Measurements from ENCODE around the gene WWOX. TPM values are rescaled to one million over a fixed set of nuclear protein-coding genes. Genes with fewer than 3 reads are reported as not detected.

Gene WWOX
- total and polyA plus RNA-seq, 2 of the 8 experiments (the other 6 are each of a cell fraction or from before 2014, with no cell fraction given) = 5.4 to 16.7 TPM

- H2AFZ ChIP-seq (ENCODE audit: low read length) = no peak overlapping the region
- H4K5ac ChIP-seq (ENCODE audit: insufficient read length, low read depth, low read length) = no peak overlapping the region
- H3K23ac ChIP-seq (ENCODE audit: insufficient read length) = no peak overlapping the region
- no peak overlapping the region for H2BK5ac ChIP-seq (ENCODE audit: low read depth, low read length)
- no peak overlapping the region for H2BK20ac ChIP-seq (ENCODE audit: low read length)
- H3K4me2 ChIP-seq (ENCODE audit: insufficient read depth in 1 of 2, low read depth in 2 of 2, low read length in 2 of 2) = no peak overlapping the region
- no peak overlapping the region for H3K4ac ChIP-seq (replicated peaks; ENCODE audit: insufficient read length, low read depth, low read length)
- no peak overlapping the region for H4K91ac ChIP-seq (replicated peaks; ENCODE audit: insufficient read length, low read length)
- no peak for DNase-seq (ENCODE audit: low read depth in 1 of 2, low spot score in 2 of 2)
- no peak overlapping the region for H3K9ac ChIP-seq (replicated peaks in 1 of 4; ENCODE audit: extremely low read depth in 1 of 4, low read depth in 3 of 4, low read length in 3 of 4)
- TF ChIP-seq ATF2 (IDR thresholded peaks at IDR 0.05; ENCODE audit: low read length) = no peak
- TF ChIP-seq HDAC6 (IDR thresholded peaks at IDR 0.05; ENCODE audit: low read depth, low read length) = no peak
- TF ChIP-seq BCL11A (IDR thresholded peaks at IDR 0.05; ENCODE audit: low read depth in 2 of 2, low read length in 2 of 2) = no peak
- no peak for TF ChIP-seq ATF3 (IDR thresholded peaks at IDR 0.05; ENCODE audit: insufficient read depth, low read depth, low read length)
- no peak for TF ChIP-seq SIN3A (conservative IDR thresholded peaks at IDR 0.05 in 1 of 2, IDR thresholded peaks at IDR 0.05 in 1 of 2; ENCODE audit: low read depth in 1 of 2, low read length in 2 of 2)
- no peak for FAIRE-seq
- 81% methylated on average over 7 of the region's 7 CpGs; no CpG with 5 or more reads in 1 of the 2 experiments for WGBS, 2 experiments (ENCODE audit: extremely low coverage in 1 of 2, insufficient coverage in 1 of 2, insufficient read length in 1 of 2, insufficient replicate concordance in 2 of 2, low coverage in 1 of 2, low lambda C conversion rate in 2 of 2, missing lambda C conversion rate in 1 of 2)
- H2AK5ac ChIP-seq (ENCODE audit: low read depth, low read length) = no peak overlapping the region
- ChIA-PET POLR2A (ENCODE audit: partially characterized antibody) (no interaction called here), CTCF (ENCODE audit: partially characterized antibody) (interaction anchor here (0.9 to 2.0 kb wide), 5 partner anchors 9 to 247 kb away, joined by 3 to 11 read pairs (median 4); no protein-coding TSS in a partner anchor)
- no peak overlapping the region for H3K56ac ChIP-seq (replicated peaks; ENCODE audit: insufficient read length, low read depth, low read length)
- no peak overlapping the region for H3K4me3 ChIP-seq (ENCODE audit: extremely low read depth in 1 of 4, insufficient read depth in 2 of 4, low read depth in 3 of 4, low read length in 4 of 4)
- H3K18ac ChIP-seq (ENCODE audit: extremely low read depth, low read length) = no peak overlapping the region
- H2BK12ac ChIP-seq (ENCODE audit: low read depth, low read length) = no peak overlapping the region
- no peak overlapping the region for H2BK120ac ChIP-seq (replicated peaks; ENCODE audit: low read depth, low read length)
- no peaks in the 10 kb centered on the region for H3K79me1 ChIP-seq (ENCODE audit: low read depth, low read length)
- H3K4me1 ChIP-seq (replicated peaks in 1 of 4; ENCODE audit: control insufficient read depth in 3 of 4, insufficient read depth in 4 of 4, low read length in 3 of 4) = no peaks in the 10 kb centered on the region
- no peaks in the 10 kb centered on the region for H3K79me2 ChIP-seq (ENCODE audit: control insufficient read depth in 1 of 2, insufficient read depth in 2 of 2, low read length in 2 of 2)
- no peak overlapping the region; the same call in 1 of the 2 replicates for H4K8ac ChIP-seq (ENCODE audit: extremely low read depth, insufficient read depth, low read length)
- H4K20me1 ChIP-seq (replicated peaks in 1 of 2; ENCODE audit: control insufficient read depth in 1 of 2, insufficient read depth in 2 of 2, low read length in 2 of 2) = no peaks in the 10 kb centered on the region
- H3K27me3 ChIP-seq (replicated peaks in 1 of 4; ENCODE audit: control insufficient read depth in 3 of 4, extremely low read depth in 1 of 4, insufficient read depth in 3 of 4, low read length in 3 of 4) = no peaks in the 10 kb centered on the region; a peak in 1 of 7 replicates
- H3K27ac ChIP-seq (ENCODE audit: low read depth, low read length) = no peak overlapping the region
- no peak overlapping the region for H2BK15ac ChIP-seq (ENCODE audit: low read length)
- H3K36me3 ChIP-seq (ENCODE audit: control insufficient read depth in 2 of 4, insufficient read depth in 4 of 4, low read length in 3 of 4) = no peaks in the 10 kb centered on the region
- H3K14ac ChIP-seq (ENCODE audit: insufficient read length) = no peak overlapping the region
- H3K9me3 ChIP-seq (ENCODE audit: insufficient read depth in 2 of 2, low read depth in 1 of 2, low read length in 1 of 2) = no peaks in the 10 kb centered on the region
- no peaks in the 10 kb centered on the region for H3K23me2 ChIP-seq (ENCODE audit: low read depth, low read length)
Observed at GRCh38 chr16:78791926-78792325, 692.5 kb downstream of the WWOX start.

All from H1 (cell line).